DOHH2 (cell line): ENCODE measurements around the gene TUBD1.

Experiments
- H3F3A ChIP-seq: fragments of 200-600 bp; sonication (generic), shearing (Covaris generic); 2 replicates; pipeline ENCODE4 v1.6.0; 2016; ENCODE audit warnings: antibody characterized with exemption, mild to moderate bottlenecking; ENCODE audit not compliant: control insufficient read depth, insufficient read depth
- H3K27ac ChIP-seq: fragments of 200-600 bp; sonication (generic); 2 replicates; pipeline ENCODE4 v1.5.1; 2014; ENCODE audit warnings: low read depth, mild to moderate bottlenecking, low read length, moderate library complexity
- H3K27me3 ChIP-seq: fragments of 200-600 bp; sonication (generic); 2 replicates; pipeline ENCODE4 v1.6.1; 2014; ENCODE audit warnings: mild to moderate bottlenecking, low read length, mixed read lengths; ENCODE audit not compliant: control insufficient read depth
- H3K36me3 ChIP-seq: fragments of 200-600 bp; sonication (generic); 2 replicates; pipeline ENCODE4 v1.6.1; 2014; ENCODE audit warnings: mild to moderate bottlenecking, low read length, moderate library complexity, mixed read lengths; ENCODE audit not compliant: control insufficient read depth
- H3K4me1 ChIP-seq: fragments of 200-600 bp; sonication (generic); 2 replicates; pipeline ENCODE4 v1.6.1; 2014; ENCODE audit warnings: mild to moderate bottlenecking, low read length, mixed read lengths; ENCODE audit not compliant: control insufficient read depth
- H3K4me2 ChIP-seq: fragments of 200-600 bp; sonication (generic); 2 replicates; pipeline ENCODE4 v1.6.0; 2014; ENCODE audit warnings: mild to moderate bottlenecking, low read length, moderate library complexity
- H3K4me3 ChIP-seq: fragments of 200-600 bp; sonication (generic); 2 replicates; pipeline ENCODE4 v1.5.1; 2014; ENCODE audit warnings: mild to moderate bottlenecking, low read length, mixed read lengths
- H3K79me2 ChIP-seq: fragments of 200-600 bp; sonication (generic); 2 replicates; pipeline ENCODE4 v1.6.1; 2014; ENCODE audit warnings: mild to moderate bottlenecking, low read length, mixed read lengths; ENCODE audit not compliant: control insufficient read depth
- H3K9me2 ChIP-seq: fragments of 200-600 bp; sonication (generic); replicated peaks from 2 replicates; pipeline ENCODE4 v1.6.1; 2014; ENCODE audit warnings: mild to moderate bottlenecking, low read length, mixed read lengths; ENCODE audit not compliant: control insufficient read depth
- H3K9me3 ChIP-seq: fragments of 200-600 bp; sonication (generic); 2 replicates; pipeline ENCODE4 v1.6.1; 2014; ENCODE audit warnings: antibody characterized with exemption, low read length, mixed read lengths; ENCODE audit not compliant: control insufficient read depth, insufficient read depth
- H4K20me1 ChIP-seq: fragments of 200-600 bp; sonication (generic); 2 replicates; pipeline ENCODE4 v1.6.0; 2014; ENCODE audit warnings: low read depth, mild to moderate bottlenecking, antibody characterized with exemption, low read length, moderate library complexity; ENCODE audit not compliant: control insufficient read depth, insufficient read depth
- EZH2phosphoT487 ChIP-seq: fragments of 200-600 bp; sonication (generic); IDR thresholded peaks from 2 replicates; pipeline ENCODE4 v1.6.1; 2017; ENCODE audit warnings: borderline replicate concordance, mild to moderate bottlenecking, antibody characterized with exemption, low read length, moderate library complexity, mixed read lengths
- TF ChIP-seq, protein P1 (sequence below): fragments of 200-600 bp; sonication (generic); IDR thresholded peaks from one replicate; pipeline ENCODE4 v1.5.1; 2014; ENCODE audit warnings: antibody characterized with exemption, mild to moderate bottlenecking, low read depth, low read length; ENCODE audit not compliant: poor library complexity, severe bottlenecking

Gene TUBD1

DNA sequence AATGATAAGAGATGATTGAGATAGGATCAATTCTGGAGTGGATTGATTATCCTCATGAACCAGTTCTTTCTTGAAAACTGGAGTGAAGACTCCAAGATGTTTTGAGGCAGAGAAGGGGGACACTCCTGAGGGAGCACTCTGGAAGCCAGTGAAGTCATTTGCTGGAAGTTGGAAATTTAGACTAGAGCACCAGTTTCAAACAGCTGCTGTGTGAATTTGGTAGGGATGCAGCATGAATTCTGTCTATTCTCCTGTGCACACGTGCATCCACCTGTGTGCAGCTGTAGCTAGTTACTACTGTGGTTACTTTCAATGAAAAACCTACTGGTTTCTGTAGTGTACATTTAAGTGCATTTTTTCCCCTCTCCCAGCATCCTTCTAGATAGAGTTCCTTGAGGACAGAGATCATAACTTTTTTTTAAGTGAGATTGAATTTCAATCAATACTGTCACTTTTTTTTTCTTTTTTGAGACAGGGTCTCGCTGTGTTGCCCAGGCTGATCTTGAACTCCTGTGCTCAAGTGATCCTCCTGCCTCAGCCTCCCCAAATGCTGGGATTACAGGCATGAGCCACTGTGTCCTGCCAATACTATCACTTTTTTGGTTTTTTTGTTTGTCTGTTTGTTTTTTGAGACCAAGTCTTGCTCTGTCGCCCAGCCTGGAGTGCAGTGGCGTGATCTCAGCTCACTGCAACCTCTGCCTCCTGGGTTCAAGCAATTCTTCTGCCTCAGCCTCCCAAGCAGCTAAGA lies 65.9 kb downstream of the TUBD1 start:
- no peaks in the 10 kb centered on the region for H3K36me3 ChIP-seq
- H3F3A ChIP-seq: peaks cover 16% of the 10 kb centered on the region
- H3K27me3 ChIP-seq: no peaks in the 10 kb centered on the region
- H3K79me2 ChIP-seq: peaks cover 15% of the 10 kb centered on the region
- TF ChIP-seq, protein P1, sequence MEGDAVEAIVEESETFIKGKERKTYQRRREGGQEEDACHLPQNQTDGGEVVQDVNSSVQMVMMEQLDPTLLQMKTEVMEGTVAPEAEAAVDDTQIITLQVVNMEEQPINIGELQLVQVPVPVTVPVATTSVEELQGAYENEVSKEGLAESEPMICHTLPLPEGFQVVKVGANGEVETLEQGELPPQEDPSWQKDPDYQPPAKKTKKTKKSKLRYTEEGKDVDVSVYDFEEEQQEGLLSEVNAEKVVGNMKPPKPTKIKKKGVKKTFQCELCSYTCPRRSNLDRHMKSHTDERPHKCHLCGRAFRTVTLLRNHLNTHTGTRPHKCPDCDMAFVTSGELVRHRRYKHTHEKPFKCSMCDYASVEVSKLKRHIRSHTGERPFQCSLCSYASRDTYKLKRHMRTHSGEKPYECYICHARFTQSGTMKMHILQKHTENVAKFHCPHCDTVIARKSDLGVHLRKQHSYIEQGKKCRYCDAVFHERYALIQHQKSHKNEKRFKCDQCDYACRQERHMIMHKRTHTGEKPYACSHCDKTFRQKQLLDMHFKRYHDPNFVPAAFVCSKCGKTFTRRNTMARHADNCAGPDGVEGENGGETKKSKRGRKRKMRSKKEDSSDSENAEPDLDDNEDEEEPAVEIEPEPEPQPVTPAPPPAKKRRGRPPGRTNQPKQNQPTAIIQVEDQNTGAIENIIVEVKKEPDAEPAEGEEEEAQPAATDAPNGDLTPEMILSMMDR: no peak
- no peak for TF ChIP-seq EZH2phosphoT487
- no peaks in the 10 kb centered on the region for H3K9me2 ChIP-seq
- no peak overlapping the region for H3K4me3 ChIP-seq
- peaks cover 64% of the 10 kb centered on the region for H3K4me1 ChIP-seq
- no peaks in the 10 kb centered on the region for H3K9me3 ChIP-seq
- peak overlapping the region; percentile 10 for H3K4me2 ChIP-seq
- H4K20me1 ChIP-seq: no peaks in the 10 kb centered on the region
- H3K27ac ChIP-seq: no peak overlapping the region

- Histone ChIP-seq H3K27me3 (no peaks in the 10 kb centered on the region), H3K79me2 (peaks cover 15% of the 10 kb centered on the region), H3K27ac (no peak overlapping the region), H3K36me3 (no peaks in the 10 kb centered on the region), H3K4me2 (0 out of 2 replicates have a peak overlapping the region, but pooled peaks have one; percentile 10), H4K20me1 (no peaks in the 10 kb centered on the region), H3K9me3 (no peaks in the 10 kb centered on the region), H3K4me3 (no peak overlapping the region), H3K4me1 (peaks cover 52% of the 10 kb centered on the region), H3K9me2 (no peaks in the 10 kb centered on the region), H3F3A (peaks cover 10% of the 10 kb centered on the region)
- TF ChIP-seq, protein P1: no peak
- TF ChIP-seq EZH2phosphoT487: no peak
Measured at GRCh38 chr17:59825533-59826322, 67.0 kb downstream of the TUBD1 start.

DNA sequence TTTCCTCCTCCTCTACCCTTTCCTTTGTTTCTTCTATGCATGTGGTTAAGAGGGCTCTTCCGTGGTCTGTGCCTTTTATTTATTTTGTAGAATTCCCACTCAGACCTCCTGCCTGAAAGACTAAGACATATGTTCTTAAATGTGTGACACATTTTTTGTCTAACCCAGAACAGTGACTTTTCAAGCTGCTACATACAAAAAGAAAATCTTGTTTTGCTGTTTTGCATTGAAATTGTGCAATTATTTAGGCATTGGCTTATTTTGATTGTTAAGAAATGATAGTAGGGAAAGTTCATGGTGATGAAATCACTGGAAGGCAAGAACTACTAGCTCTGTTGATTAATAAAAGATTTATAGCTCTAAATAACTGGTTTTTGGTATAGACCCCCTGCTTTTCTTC lies 76.8 kb downstream of the TUBD1 start:
- H4K20me1 ChIP-seq: no peaks in the 10 kb centered on the region
- no peak overlapping the region for H3K4me3 ChIP-seq
- H3K27me3 ChIP-seq: no peaks in the 10 kb centered on the region
- 0 out of 2 replicates have a peak, but pooled peaks cover 6% of the 10 kb centered on the region for H3F3A ChIP-seq
- no peaks in the 10 kb centered on the region for H3K4me1 ChIP-seq
- H3K27ac ChIP-seq: no peak overlapping the region
- no peaks in the 10 kb centered on the region for H3K9me2 ChIP-seq
- peaks cover 6% of the 10 kb centered on the region for H3K36me3 ChIP-seq
- H3K4me2 ChIP-seq: no peak overlapping the region
- no peaks in the 10 kb centered on the region for H3K79me2 ChIP-seq
- TF ChIP-seq, protein P1: no peak
- no peak for TF ChIP-seq EZH2phosphoT487
- no peaks in the 10 kb centered on the region for H3K9me3 ChIP-seq
